Coronary artery (tissue), 2 donors: ENCODE data around the gene SALL2.

Experiments
- DNase-seq: peaks from one replicate; pipeline ENCODE4 v3.0.0-alpha.2; 2017; ENCODE audit warnings: low spot score
- H3K27ac ChIP-seq, 2 donors: fragments of 200-600 bp; sonication (generic); one replicate each; pipeline ENCODE4 v1.5.1; 2016 to 2019
- H3K4me3 ChIP-seq: fragments of 200-600 bp; sonication (generic); 2 replicates; pipeline ENCODE4 v1.5.1; 2016; ENCODE audit warnings: mild to moderate bottlenecking, moderate library complexity
- TF ChIP-seq, protein P1 (sequence below): fragments of 200-600 bp; sonication (generic); IDR thresholded peaks from one replicate; pipeline ENCODE4 v1.5.1; 2019; ENCODE audit warnings: antibody characterized with exemption

Gene SALL2

GRCh38 chr14:21525962-21526671 is at the start of gene SALL2:
Gene SALL2 (minus strand): TSS chr14:21526346. CDS start chr14:21526127, 219 bp downstream.
- peak within 1 kb of the TSS; percentile 98 for H3K4me3 ChIP-seq
- TF ChIP-seq, protein P1, sequence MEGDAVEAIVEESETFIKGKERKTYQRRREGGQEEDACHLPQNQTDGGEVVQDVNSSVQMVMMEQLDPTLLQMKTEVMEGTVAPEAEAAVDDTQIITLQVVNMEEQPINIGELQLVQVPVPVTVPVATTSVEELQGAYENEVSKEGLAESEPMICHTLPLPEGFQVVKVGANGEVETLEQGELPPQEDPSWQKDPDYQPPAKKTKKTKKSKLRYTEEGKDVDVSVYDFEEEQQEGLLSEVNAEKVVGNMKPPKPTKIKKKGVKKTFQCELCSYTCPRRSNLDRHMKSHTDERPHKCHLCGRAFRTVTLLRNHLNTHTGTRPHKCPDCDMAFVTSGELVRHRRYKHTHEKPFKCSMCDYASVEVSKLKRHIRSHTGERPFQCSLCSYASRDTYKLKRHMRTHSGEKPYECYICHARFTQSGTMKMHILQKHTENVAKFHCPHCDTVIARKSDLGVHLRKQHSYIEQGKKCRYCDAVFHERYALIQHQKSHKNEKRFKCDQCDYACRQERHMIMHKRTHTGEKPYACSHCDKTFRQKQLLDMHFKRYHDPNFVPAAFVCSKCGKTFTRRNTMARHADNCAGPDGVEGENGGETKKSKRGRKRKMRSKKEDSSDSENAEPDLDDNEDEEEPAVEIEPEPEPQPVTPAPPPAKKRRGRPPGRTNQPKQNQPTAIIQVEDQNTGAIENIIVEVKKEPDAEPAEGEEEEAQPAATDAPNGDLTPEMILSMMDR: no peak
- peak within 1 kb of the TSS; percentile 68 to 87 for H3K27ac ChIP-seq
- DNase-seq: no peak

DNA sequence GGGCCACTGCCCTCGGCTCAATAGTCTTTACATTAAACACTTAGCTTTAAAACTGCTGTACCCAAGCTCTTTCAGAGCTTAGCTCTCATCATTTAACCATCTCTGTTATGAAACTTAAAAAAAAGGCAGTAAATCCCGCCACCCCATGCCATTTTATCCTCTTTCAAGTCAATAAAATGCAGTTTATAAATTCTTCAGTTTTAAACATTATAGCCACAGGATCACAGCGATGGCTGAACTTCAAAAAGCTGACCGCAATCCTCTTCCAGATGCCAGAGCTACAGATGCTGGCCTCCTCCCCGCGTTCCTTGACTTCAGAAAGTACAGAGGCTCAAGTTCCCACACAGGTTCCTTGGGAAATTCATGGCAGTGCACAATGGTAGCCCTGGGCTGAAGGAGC is 49.5 kb upstream of the SALL2 start:
- TF ChIP-seq, protein P1: no peak
- DNase-seq: no peak
- no peak overlapping the region for H3K4me3 ChIP-seq
- H3K27ac ChIP-seq: no peak overlapping the region

- H3K4me3 ChIP-seq: no peak overlapping the region
- no peak overlapping the region for H3K27ac ChIP-seq
- TF ChIP-seq, protein P1: no peak
- DNase-seq: no peak
Measured at GRCh38 chr14:21572604-21573003, 46.5 kb upstream of the SALL2 start.

DNA sequence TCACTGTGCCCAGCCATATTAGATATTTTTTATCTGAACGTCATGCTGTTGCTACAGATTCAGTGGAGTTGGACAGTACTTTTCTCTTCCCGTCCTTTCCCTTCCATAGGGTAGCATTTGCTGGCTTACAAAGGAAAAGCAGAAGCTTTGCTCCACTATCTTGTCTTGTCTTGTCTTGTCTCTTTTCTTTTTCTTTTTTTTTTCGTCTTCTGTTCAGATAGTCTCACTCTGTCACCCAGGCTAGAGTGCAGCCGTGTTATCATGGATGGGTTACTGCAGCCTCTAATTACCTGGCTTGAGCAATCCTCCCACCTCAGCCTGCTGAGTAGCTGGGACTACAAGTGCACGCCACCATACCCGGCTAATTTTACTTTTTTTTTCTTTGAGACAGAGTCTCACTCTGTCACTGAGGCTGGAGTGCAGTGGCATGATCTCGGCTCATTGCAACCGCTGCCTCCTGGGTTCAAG is 32.6 kb upstream of the SALL2 start:
- H3K27ac ChIP-seq: no peak overlapping the region
- TF ChIP-seq, protein P1: no peak
- H3K4me3 ChIP-seq: no peak overlapping the region
- DNase-seq: no peak

DNA sequence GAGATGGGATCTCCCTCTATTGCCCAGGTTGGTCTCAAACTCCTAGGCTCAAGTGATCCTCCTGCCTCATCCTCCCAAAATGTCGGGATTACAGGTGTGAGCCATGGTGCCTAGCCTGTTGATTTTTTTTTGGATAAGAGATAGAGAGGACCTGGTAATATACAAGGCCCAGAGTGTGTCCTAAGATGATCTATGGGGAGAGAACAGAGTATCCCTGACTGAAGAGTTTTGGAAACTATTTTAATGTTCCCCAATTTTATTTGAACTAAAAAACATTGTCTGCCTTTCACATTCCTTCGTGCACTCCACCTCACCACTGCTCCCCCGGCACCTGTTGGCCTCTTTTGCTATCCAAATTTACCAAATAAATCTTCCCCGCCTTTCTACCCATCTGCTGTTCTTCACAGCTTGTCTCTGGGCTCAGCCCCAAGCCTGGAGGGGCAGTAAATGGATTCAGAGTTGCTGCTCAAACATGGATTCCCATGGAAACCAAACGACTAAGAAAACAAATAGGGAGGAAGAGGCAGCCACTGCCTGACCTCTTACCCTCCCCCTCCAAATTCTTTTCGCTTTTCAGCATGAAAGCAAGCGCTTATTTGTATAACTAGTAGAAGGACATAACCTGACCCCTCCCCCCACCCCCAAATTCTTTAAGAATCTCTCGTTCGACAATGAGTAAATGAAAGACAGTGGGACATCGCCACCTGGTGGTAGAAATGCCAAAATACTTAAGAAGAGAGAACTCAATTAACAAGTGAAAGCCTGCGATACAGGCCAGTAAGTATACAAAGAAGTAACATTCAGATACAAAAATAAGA is 31.1 kb upstream of the SALL2 start:
- H3K27ac ChIP-seq: peak overlapping the region in 1 of 2 donors; percentile 70
- DNase-seq: peak; percentile 77
- TF ChIP-seq, protein P1: peak; percentile 51
- peak overlapping the region; percentile 59 for H3K4me3 ChIP-seq

GRCh38 chr14:21556378-21557083 is 30.4 kb upstream of the SALL2 start:
- no peak for DNase-seq

More at GRCh38 chr14:21556378-21557083, 30.4 kb upstream of the SALL2 start:
- TF ChIP-seq, protein P1: no peak
- Histone ChIP-seq H3K4me3 (no peak overlapping the region), H3K27ac (no peak overlapping the region)
